CD14-positive monocyte (primary cell): Measurements from ENCODE around the gene ZXDC. TPM values are rescaled to one million over a fixed set of nuclear protein-coding genes. Genes with fewer than 3 reads are reported as not detected.

Source experiments
- DNase-seq, 3 donors: peaks; one replicate each; pipeline ENCODE4 v3.0.0-alpha.2; 2011 to 2022
- H2AFZ ChIP-seq: 2 replicates; pipeline ENCODE4 v1.6.0; 2012; ENCODE audit warnings: mild to moderate bottlenecking, low read depth, low read length, inconsistent platforms; ENCODE audit not compliant: insufficient read depth, poor library complexity, severe bottlenecking
- H3K27ac ChIP-seq, 2 donors: 1 replicate in 1 of 2; 2 replicates in 1 of 2; pipeline ENCODE4 v1.5.1; 2012 to 2013; ENCODE audit warnings: low read length in 2 of 2, control low read depth in 1 of 2, inconsistent platforms in 1 of 2, low read depth in 1 of 2, mild to moderate bottlenecking in 1 of 2
- H3K27me3 ChIP-seq, 2 donors: one replicate each; pipeline versions ENCODE4 v1.6.0 to v1.6.1; 2011 to 2013; ENCODE audit warnings: low read length in 2 of 2; ENCODE audit not compliant: control insufficient read depth in 2 of 2, insufficient read depth in 2 of 2
- H3K36me3 ChIP-seq, 2 donors: replicated peaks in 1 of 2; 1 replicate in 1 of 2; 2 replicates in 1 of 2; pipeline versions ENCODE4 v1.5.1 to v1.6.1; 2012 to 2013; ENCODE audit warnings: low read length in 2 of 2, control low read depth in 1 of 2, inconsistent platforms in 1 of 2, mild to moderate bottlenecking in 1 of 2; ENCODE audit not compliant: insufficient read depth in 2 of 2, control insufficient read depth in 1 of 2
- H3K4me1 ChIP-seq, 2 donors: 1 replicate in 1 of 2; 2 replicates in 1 of 2; pipeline versions ENCODE4 v1.5.1 to v1.6.1; 2012 to 2013; ENCODE audit warnings: low read length in 2 of 2, control low read depth in 1 of 2, inconsistent platforms in 1 of 2, mild to moderate bottlenecking in 1 of 2, moderate library complexity in 1 of 2; ENCODE audit not compliant: insufficient read depth in 2 of 2, control insufficient read depth in 1 of 2
- H3K4me2 ChIP-seq: replicated peaks from 2 replicates; pipeline ENCODE3; 2012; ENCODE audit warnings: low read length, moderate library complexity, mild to moderate bottlenecking; ENCODE audit not compliant: poor library complexity, severe bottlenecking; ENCODE audit errors: extremely low read depth
- H3K4me3 ChIP-seq, 3 experiments: fragments of 200-600 bp in 1 of 3; sonication (generic) in 1 of 3; replicated peaks in 1 of 3; 1 replicate in 2 of 3; 2 replicates in 1 of 3; pipeline ENCODE4 v1.5.1; 2011 to 2013; ENCODE audit warnings: low read length in 3 of 3, mild to moderate bottlenecking in 3 of 3, control low read depth in 2 of 3, low read depth in 2 of 3, inconsistent platforms in 1 of 3, moderate library complexity in 1 of 3
- H3K79me2 ChIP-seq: 2 replicates; pipeline ENCODE4 v1.6.0; 2012; ENCODE audit warnings: mild to moderate bottlenecking, control low read depth, inconsistent platforms, low read length, moderate library complexity; ENCODE audit not compliant: insufficient read depth
- H3K9ac ChIP-seq: 2 replicates; pipeline ENCODE4 v1.6.0; 2017; ENCODE audit warnings: low read length, mild to moderate bottlenecking; ENCODE audit not compliant: insufficient read depth, poor library complexity, severe bottlenecking
- H3K9me3 ChIP-seq, 2 donors: replicated peaks in 1 of 2; 1 replicate in 1 of 2; 2 replicates in 1 of 2; pipeline versions ENCODE4 v1.5.1 to v1.6.1; 2012 to 2013; ENCODE audit warnings: low read length in 2 of 2, control low read depth in 1 of 2; ENCODE audit not compliant: control insufficient read depth in 1 of 2, insufficient read depth in 1 of 2
- H4K20me1 ChIP-seq: 2 replicates; pipeline ENCODE4 v1.6.0; 2012; ENCODE audit warnings: mild to moderate bottlenecking, low read length, control low read depth, moderate library complexity; ENCODE audit not compliant: insufficient read depth
- H3K27ac Mint-ChIP-seq, 7 donors: one replicate each; pipeline ENCODE4 v1.8.0; 2020; ENCODE audit warnings: mild to moderate bottlenecking in 7 of 7, mixed read lengths in 7 of 7, moderate library complexity in 6 of 7, inconsistent platforms in 2 of 7
- H3K27me3 Mint-ChIP-seq, 3 donors: one replicate each; pipeline ENCODE4 v1.8.0; 2021 to 2022; ENCODE audit warnings: low read depth in 3 of 3, mild to moderate bottlenecking in 3 of 3, mixed read lengths in 3 of 3, moderate library complexity in 3 of 3, inconsistent platforms in 1 of 3
- H3K36me3 Mint-ChIP-seq, 2 donors: one replicate each; pipeline ENCODE4 v1.8.0; 2020; ENCODE audit warnings: mixed read lengths in 2 of 2, inconsistent platforms in 1 of 2, mild to moderate bottlenecking in 1 of 2
- H3K4me1 Mint-ChIP-seq: one replicate; pipeline ENCODE4 v1.8.0; 2020; ENCODE audit warnings: mild to moderate bottlenecking, mixed read lengths
- H3K4me3 Mint-ChIP-seq, 2 donors: one replicate each; pipeline ENCODE4 v1.8.0; 2020; ENCODE audit warnings: mild to moderate bottlenecking in 2 of 2, mixed read lengths in 2 of 2, moderate library complexity in 1 of 2
- H3K9me3 Mint-ChIP-seq, 7 donors: one replicate each; pipeline ENCODE4 v1.8.0; 2020 to 2022; ENCODE audit warnings: mixed read lengths in 7 of 7, mild to moderate bottlenecking in 6 of 7, moderate library complexity in 6 of 7, inconsistent platforms in 2 of 7
- WGBS: methylation state at CpG from one replicate; pipeline ENCODE4 v1.1.5; 2013; ENCODE audit warnings: missing lambda C conversion rate; ENCODE audit not compliant: insufficient coverage; 5-methylcytosine and 5-hydroxymethylcytosine counted together
- intact Hi-C, 2 donors: fragments of 100-400 bp; cut with micrococcal nuclease; formaldehyde crosslinking; loops; one replicate each; pipeline versions ENCODE4 v1.15.0 to v1.15.1; 2023
- polyA plus RNA-seq, 3 donors: library from polyadenylated mRNA; depleted of rRNA in 1 of 3; unstranded in 2 of 3; stranded (reverse) in 1 of 3; fragments of 300-500 nt in 2 of 3; fragments of >200 nt in 1 of 3; fragmentation: Illumina TruSeq in 2 of 3; gene quantifications; 1 replicate in 2 of 3; 2 replicates in 1 of 3; pipeline ENCODE4 v1.2.3, GENCODE V29; 2012 to 2021
- TF ChIP-seq, protein P1 (sequence below): fragments of 200-600 bp; IDR thresholded peaks from one replicate; pipeline ENCODE4 v1.8.0; 2022; ENCODE audit warnings: antibody characterized with exemption, mild to moderate bottlenecking

Gene ZXDC
- polyA plus RNA-seq, 3 donors, result 6.3 to 44.8 (median 9.7) TPM

GRCh38 chr3:126508564-126508964 lies 32.9 kb upstream of the ZXDC start:
- H3K4me2 ChIP-seq, result no peak overlapping the region
- no peaks in the 10 kb centered on the region for H3K4me1 ChIP-seq
- TF ChIP-seq, protein P1, sequence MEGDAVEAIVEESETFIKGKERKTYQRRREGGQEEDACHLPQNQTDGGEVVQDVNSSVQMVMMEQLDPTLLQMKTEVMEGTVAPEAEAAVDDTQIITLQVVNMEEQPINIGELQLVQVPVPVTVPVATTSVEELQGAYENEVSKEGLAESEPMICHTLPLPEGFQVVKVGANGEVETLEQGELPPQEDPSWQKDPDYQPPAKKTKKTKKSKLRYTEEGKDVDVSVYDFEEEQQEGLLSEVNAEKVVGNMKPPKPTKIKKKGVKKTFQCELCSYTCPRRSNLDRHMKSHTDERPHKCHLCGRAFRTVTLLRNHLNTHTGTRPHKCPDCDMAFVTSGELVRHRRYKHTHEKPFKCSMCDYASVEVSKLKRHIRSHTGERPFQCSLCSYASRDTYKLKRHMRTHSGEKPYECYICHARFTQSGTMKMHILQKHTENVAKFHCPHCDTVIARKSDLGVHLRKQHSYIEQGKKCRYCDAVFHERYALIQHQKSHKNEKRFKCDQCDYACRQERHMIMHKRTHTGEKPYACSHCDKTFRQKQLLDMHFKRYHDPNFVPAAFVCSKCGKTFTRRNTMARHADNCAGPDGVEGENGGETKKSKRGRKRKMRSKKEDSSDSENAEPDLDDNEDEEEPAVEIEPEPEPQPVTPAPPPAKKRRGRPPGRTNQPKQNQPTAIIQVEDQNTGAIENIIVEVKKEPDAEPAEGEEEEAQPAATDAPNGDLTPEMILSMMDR, result no peak
- H3K36me3 ChIP-seq, result no peaks in the 10 kb centered on the region
- no peaks in the 10 kb centered on the region for H3K27me3 ChIP-seq
- WGBS, result 94% methylated on average over 4 of the region's 4 CpGs
- no peaks in the 10 kb centered on the region for H4K20me1 ChIP-seq
- intact Hi-C loops, result no loop called here
- Mint-ChIP-seq H3K27me3 (peaks cover 5 to 6% (median 5%) of the 10 kb centered on the region in 3 donors), H3K9me3 (no peaks in the 10 kb centered on the region), H3K4me1 (no peaks in the 10 kb centered on the region), H3K27ac (no peak overlapping the region), H3K36me3 (no peaks in the 10 kb centered on the region), H3K4me3 (no peak overlapping the region)
- no peaks in the 10 kb centered on the region for H3K79me2 ChIP-seq
- H2AFZ ChIP-seq, result no peak overlapping the region
- DNase-seq, result no peak
- no peaks in the 10 kb centered on the region for H3K9me3 ChIP-seq
- no peak overlapping the region for H3K27ac ChIP-seq
- H3K4me3 ChIP-seq, result no peak overlapping the region
- H3K9ac ChIP-seq, result no peak overlapping the region

GRCh38 chr3:126507886-126508285 lies 32.2 kb upstream of the ZXDC start:
- intact Hi-C loops, result no loop called here
- no peaks in the 10 kb centered on the region for H3K9me3 ChIP-seq
- H3K79me2 ChIP-seq, result no peaks in the 10 kb centered on the region
- no peaks in the 10 kb centered on the region for H3K36me3 ChIP-seq
- H3K36me3 Mint-ChIP-seq, result no peaks in the 10 kb centered on the region
- no peak overlapping the region for H3K27ac Mint-ChIP-seq
- no peak overlapping the region for H3K4me3 Mint-ChIP-seq
- H3K4me1 Mint-ChIP-seq, result no peaks in the 10 kb centered on the region
- no peak overlapping the region for H3K4me2 ChIP-seq
- H3K9ac ChIP-seq, result no peak overlapping the region
- no peak overlapping the region for H3K4me3 ChIP-seq
- H4K20me1 ChIP-seq, result no peaks in the 10 kb centered on the region
- no peaks in the 10 kb centered on the region for H3K4me1 ChIP-seq
- peaks cover 5 to 6% (median 5%) of the 10 kb centered on the region in 3 donors for H3K27me3 Mint-ChIP-seq
- TF ChIP-seq, protein P1, result no peak
- H3K27me3 ChIP-seq, result no peaks in the 10 kb centered on the region
- 92% methylated on average over 7 of the region's 9 CpGs for WGBS
- no peaks in the 10 kb centered on the region for H3K9me3 Mint-ChIP-seq
- no peak overlapping the region for H3K27ac ChIP-seq
- no peak overlapping the region for H2AFZ ChIP-seq
- no peak for DNase-seq
